Posterior vena cava (tissue), 2 donors: Measurements from ENCODE around the gene RNF144A. TPM values are rescaled to one million over a fixed set of nuclear protein-coding genes. Genes with fewer than 3 reads are reported as not detected.

Experiments
- DNase-seq: peaks from one replicate; pipeline ENCODE4 v3.0.0-alpha.2; 2020; ENCODE audit warnings: low spot score
- intact Hi-C, 2 donors: fragments of 100-400 bp; cut with DNase I; formaldehyde crosslinking; loops; one replicate each; pipeline versions ENCODE4 v1.14.1 to v1.14.2; 2022 to 2023
- total RNA-seq, 2 donors: library from RNA; stranded (reverse); fragmentation: NEBNext Ultra II Directional; extraction: Animal tissue kit (Norgen Biotek cat#: 25700); gene quantifications; one replicate each; pipeline ENCODE4 v1.2.1, GENCODE V29; 2021
- donor health status: DM: yes; HTN: yes; CAD: no.
- donor health status: DM: yes; HTN: yes; CAD: no.

Gene RNF144A
- total RNA-seq, 2 donors from 2014 or later = 9.4 to 11.8 TPM

DNA sequence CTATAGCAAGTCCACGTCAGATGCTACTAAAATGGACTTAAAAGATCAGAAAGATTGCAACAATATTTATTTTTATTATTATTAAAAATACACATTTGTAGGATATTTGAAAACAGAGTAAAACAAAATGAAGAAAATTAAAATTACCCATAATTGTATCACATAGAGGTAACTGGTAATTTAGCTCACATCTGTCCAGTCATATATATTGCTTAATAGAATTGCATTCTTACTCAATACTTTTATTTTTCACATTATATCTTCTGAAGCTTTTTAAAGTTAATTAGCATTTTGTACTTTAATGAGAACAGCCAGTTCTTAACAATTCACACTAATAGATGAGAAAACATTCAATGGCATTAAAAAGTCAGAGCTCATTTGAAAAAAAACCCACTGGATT, 11.5 kb upstream of the RNF144A start:
- intact Hi-C loops = loop anchor here in 1 of 2 donors (1.0 kb wide), 1 partner anchor 22 kb away; no protein-coding TSS in a partner anchor
- no peak for DNase-seq

- intact Hi-C loops = no loop called here
- DNase-seq = no peak
These were observed 11.0 kb upstream of the RNF144A start for GRCh38 chr2:6906165-6906741.

- intact Hi-C loops = no loop called here
These were observed 8.9 kb upstream of the RNF144A start for GRCh38 chr2:6908291-6908690.

DNA sequence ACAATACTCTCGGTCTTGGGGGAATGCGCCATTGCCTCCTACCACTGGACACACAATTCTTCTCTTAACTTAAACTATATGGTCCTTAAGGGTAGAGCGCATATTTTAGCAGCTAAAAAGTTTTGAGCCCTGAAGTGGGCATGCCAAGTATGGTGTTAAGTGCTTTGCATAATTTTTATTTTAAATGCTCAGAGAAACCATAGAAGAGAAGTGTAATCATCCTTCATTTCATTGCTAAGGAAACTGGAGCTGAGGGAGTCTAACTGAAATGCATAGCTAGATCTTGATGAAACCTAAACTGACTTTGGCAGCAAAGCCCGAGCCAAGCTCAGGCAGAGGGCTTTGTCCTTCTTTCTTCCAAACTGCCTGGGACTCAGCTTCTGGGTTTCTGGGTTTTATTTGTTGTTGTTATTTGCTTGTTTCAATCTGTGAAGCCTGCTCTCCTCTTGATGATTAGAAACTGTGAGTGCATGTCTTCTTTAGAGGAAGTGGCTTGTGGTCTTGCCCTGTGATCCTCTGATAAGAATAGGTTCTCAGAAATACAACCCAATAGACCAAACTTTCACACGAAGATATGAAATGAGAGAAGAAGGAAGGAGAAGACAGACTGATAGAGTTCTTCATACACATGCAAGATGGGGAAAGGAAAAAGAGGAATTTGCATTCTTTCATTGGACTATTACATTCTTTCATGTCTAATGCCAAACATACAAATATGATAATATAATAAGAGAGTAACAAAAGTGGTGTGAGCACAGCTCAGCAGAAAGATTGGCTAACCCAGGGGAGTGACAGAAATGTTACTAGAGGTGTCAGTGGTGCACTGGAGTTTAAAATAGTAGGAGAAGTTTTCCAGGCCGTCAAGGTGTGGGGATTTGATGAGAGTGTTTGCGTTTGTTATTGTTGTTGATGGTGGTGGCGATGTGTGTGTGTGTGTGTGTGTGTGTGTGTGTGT, 7.5 kb upstream of the RNF144A start:
- no peak for DNase-seq
- intact Hi-C loops = loop anchor here (10.0 kb wide), 2 partner anchors 115 to 125 kb away; no protein-coding TSS in a partner anchor

More at GRCh38 chr2:6908291-6908690, 8.9 kb upstream of the RNF144A start:
- no peak for DNase-seq

DNA sequence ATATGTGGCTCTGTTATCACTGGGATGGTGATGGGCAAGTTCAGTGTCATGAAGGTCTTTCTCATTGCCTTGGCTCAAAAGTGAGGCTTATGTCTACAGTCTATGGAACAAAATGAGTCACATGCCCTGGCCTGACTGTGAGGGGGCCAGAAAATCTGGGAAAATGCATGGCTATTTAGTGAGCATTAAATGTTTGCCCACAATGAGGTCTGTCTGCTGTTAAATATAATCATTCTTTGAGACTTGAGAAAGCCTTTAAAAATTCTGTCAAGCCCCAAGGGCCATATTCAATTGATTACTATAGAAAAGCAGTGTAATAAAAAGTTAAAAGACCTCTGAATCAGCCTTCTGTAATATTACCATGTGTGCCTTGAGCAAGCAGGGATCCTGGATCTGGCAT, 5.5 kb upstream of the RNF144A start:
- intact Hi-C loops = loop anchor here (10.0 kb wide), 2 partner anchors 113 to 123 kb away; no protein-coding TSS in a partner anchor

DNA sequence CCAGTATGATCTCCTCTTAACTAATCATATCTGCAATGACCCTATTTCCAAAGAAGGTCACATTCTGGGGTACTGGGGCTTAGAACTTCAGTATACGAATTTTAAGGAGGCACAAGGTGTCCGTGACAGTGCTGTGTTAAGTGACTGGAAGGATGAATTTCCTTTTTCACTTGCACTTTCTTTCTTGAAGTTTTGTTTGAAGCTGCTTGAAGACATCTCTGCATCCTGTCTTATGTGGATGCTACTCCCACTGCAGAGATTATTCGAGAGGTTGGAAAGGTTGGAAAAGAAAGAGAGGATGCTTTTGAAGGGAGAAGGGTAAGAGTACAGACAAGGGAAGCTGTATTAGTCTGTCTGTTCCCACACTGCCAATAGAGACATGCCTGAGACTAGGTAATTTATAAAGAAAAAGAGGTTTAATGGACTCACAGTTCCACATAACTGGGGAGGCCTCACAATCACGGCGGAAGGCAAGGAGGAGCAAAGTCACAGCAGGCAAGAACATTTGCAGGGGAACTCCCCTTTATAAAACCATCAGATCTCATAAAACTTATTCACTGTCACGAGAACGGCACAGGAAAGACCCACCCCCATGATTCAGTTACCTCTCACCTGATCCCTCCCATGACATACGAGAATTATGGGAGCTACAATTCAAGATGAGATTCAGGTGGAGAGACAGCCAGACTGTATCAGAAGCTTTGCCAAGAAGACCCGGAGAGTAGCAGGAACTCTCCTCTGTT, 3.6 kb upstream of the RNF144A start:
- no peak for DNase-seq
- intact Hi-C loops = loop anchor here (10.0 kb wide), 2 partner anchors 111 to 121 kb away; no protein-coding TSS in a partner anchor

More for the DNA sequence above, 5.5 kb upstream of the RNF144A start:
- DNase-seq = no peak

GRCh38 chr2:6914828-6915227, 2.4 kb upstream of the RNF144A start:
- intact Hi-C loops = loop anchor here (10.0 kb wide), 2 partner anchors 110 to 120 kb away; no protein-coding TSS in a partner anchor
- DNase-seq = no peak

DNA sequence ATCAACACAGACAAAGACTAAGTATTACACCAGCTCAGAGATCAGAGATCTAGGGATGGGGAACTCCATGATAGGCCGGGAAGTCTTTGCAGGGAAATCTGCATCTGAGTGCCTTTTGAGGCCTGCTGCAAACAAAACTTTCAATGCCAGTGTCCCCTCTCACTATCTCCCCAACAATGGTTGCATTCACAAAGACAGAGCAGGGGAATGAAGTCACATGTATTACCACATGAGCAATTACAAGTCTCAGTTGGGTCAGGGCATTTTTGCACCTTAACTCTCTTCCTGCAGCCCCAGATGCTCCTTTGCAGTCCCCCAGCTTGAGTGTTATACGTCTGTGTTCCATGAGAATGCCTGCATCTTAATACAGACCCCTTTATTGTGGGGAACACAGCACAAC, 1.8 kb upstream of the RNF144A start:
- intact Hi-C loops = loop anchor here (10.0 kb wide), 2 partner anchors 109 to 119 kb away; no protein-coding TSS in a partner anchor

DNA sequence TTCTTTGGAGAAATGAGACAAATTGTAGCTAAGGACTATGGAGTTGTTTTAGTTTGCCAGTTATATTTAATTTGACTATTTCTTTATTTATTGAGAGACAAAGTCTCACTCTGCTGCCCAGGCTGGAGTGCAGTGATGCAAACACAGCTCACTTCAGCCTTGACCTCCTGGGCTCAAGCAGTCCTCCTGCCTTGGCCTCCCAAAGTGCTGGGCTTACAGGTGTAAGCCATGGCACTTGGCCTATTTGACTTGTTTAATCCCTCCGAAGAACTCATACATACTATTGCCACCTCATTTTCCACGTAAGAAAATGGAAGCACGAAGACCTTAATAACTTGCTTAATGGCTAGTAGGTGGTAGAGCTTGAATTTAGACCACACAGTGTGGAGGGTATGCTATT, 988 bp upstream of the RNF144A start:
- no peak for DNase-seq
- intact Hi-C loops = loop anchor here (10.0 kb wide), 2 partner anchors 109 to 119 kb away; no protein-coding TSS in a partner anchor

More for the DNA sequence above, 1.8 kb upstream of the RNF144A start:
- DNase-seq = no peak

DNA sequence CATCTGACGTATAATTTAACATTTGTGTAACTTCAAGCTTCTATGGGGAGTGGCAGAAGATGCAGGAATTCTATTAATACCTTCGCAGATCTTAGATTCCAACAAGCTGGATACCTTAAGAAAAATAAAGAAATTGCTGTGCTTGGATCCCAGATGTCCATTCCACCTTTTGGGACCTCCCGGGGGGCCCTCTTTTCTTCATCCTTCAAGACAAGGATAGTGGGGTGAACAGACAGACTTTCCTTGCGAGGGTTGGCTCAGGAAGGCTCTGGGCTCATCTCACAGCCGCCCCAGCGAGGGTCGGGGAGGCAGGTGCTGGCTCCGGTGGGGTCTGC, 509 bp upstream of the RNF144A start:
- DNase-seq = no peak
- intact Hi-C loops = loop anchor here (10.0 kb wide), 2 partner anchors 108 to 118 kb away; no protein-coding TSS in a partner anchor

- DNase-seq = no peak
- intact Hi-C loops = loop anchor here (10.0 kb wide), 2 partner anchors 107 to 117 kb away; no protein-coding TSS in a partner anchor
These were observed 679 bp downstream of the RNF144A start for GRCh38 chr2:6917761-6918421.

DNA sequence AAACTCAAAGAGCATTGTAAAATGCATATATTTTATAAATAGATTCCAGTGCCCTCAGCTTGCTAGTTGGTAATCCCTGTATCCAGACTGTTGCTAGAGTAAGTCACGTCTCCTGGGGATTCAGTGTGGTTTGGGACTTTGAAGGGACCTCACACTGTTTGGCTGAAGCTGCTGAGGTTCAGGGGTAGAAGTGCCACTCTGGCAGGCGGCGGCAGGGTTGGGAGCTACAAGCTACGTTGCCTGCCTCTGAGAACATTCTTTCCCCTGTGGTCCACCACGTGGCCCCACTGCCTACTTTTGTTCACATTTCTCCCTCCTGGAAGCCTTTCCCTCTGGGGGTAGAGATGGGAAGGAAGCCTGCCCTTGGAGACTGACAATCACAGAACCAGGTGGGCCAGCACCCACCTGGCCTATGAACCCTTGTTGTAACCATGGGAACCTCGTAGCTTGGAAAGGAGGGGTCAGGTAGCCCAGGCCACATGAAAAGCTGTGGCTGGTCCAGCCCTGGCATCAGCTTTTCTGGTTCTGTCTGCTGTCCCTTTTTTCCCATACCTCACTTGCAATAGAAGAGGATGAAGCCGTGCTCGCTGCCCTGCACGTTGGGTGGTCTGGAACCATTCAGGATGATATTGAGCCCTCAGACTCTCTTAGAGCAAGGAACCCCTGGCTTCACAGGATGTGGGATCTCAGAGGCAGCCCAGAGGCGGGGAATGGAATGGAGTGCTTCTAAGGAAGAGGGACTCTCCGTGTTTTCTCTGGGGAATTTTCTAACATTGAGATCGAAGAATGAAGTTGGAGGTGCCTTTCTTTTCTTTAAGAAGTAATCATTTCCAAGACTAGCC, 2.9 kb downstream of the RNF144A start:
- no peak for DNase-seq
- intact Hi-C loops = loop anchor here (10.0 kb wide), 2 partner anchors 105 to 115 kb away; no protein-coding TSS in a partner anchor

GRCh38 chr2:6920743-6921064, 3.5 kb downstream of the RNF144A start:
- intact Hi-C loops = no loop called here

GRCh38 chr2:6921321-6921922, 4.2 kb downstream of the RNF144A start:
- intact Hi-C loops = no loop called here
- no peak for DNase-seq

More at GRCh38 chr2:6920743-6921064, 3.5 kb downstream of the RNF144A start:
- no peak for DNase-seq

DNA sequence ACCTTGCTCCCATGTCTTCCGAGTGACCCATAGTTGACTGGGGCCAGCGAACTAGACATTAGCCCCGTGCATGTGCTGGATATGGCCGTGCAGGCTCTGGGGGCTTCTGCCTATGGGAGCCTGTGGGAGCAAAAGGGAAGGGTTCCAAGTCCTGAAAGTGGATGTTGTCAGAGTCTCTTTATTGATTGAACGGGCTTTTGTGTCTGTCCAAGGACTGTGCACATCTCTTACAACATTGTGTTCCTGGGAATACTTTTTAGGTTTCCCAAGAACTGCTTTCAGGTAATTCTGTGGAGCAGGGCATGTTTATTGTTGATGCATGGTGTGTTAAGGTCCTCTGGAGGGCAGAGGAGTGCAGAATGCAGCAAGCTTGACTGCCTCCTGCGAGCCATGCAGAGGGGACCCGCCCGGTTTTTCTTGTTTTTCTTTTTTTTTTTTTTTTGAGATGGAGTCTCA, 5.0 kb downstream of the RNF144A start:
- DNase-seq = no peak
- intact Hi-C loops = no loop called here

- no peak for DNase-seq
- intact Hi-C loops = no loop called here
These were observed 6.1 kb downstream of the RNF144A start for GRCh38 chr2:6923319-6923718.

DNA sequence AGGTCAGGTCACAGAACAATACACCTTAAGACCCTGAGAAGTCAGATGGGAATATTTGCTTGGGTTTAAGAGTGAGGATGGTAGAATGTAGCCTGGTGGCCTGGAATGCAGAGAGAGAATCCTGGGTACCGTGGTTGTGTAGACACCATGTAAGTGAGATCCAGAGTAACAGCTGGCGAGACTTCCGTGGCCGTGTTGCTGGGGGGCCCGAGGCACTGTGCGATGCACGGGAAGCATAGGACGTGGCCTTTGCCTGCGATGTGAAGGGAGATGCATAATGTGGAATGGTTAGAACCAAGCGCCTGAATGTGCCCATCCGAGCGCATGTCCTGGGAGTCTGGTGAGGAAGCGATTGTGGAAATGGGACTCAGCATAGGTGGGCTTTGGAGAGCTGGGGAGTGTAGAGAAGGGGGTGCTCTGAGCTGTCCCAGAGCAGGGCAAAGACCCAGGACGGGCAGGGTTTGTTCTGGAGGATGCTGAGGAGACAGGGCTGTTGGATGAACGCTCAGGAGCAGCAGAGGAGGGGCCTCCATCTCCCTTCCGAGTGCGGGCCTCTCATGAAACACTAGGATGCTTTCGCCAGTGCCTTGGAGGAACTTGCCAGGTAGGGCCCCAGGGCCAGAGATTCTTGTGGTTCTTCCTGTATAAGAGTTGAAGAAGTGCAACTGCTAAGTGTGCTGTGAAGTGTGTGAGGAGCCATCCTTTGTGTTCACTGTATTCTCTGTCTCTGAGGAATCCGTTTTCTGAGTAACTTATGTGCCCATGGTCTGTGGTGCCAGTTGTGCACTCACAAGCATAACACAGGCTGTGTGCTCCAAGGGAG, 7.1 kb downstream of the RNF144A start:
- intact Hi-C loops = no loop called here
- no peak for DNase-seq
